GM21576 (cell line): Measurements from ENCODE around the gene SYT11.
"Not testable (repeated sequence)": the region's sequence is repeated elsewhere in the genome, so short reads cannot be mapped to it uniquely, and the experiment has no call there.

Experiments used
- ATAC-seq: cut with Tn5 transposase; IDR thresholded peaks from one replicate; pipeline ENCODE4 v1.9.1; 2021; ENCODE audit warnings: mild to moderate bottlenecking, moderate library complexity; ENCODE audit not compliant: unreplicated experiment

SYT11 gene

DNA sequence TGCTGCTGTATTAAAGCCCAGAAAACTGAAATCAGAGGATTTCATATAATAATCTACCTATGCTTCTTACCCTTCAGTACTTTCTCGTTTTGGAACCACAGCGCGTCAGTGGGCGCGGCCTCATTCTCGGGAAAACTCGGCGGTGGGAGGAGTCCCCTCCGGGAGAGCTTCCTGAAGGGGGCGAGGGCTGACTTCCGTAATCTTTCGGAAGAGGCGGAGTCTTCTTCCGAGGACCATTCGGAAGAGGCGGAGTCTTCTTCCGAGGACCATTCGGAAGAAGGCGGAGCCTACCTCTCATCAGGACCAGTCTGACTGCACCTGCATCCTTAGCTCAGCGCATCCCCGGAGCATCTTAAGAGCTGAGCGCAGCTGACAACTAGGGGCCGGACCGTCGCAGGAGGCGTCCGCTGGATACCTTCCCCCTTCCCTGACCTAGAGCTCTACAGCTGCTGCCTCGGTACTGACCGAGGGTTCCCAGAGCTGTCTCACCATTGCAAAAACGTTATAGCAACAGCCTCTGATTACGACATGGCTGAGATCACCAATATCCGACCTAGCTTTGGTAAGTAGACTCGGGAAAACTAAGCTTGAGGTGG is at the start of gene SYT11:
Gene SYT11, plus strand, starts transcription at position 334 of the 596 bp plus-strand sequence. Its CDS starts 195 bp downstream, at position 529.
- ATAC-seq: peak; percentile 70

DNA sequence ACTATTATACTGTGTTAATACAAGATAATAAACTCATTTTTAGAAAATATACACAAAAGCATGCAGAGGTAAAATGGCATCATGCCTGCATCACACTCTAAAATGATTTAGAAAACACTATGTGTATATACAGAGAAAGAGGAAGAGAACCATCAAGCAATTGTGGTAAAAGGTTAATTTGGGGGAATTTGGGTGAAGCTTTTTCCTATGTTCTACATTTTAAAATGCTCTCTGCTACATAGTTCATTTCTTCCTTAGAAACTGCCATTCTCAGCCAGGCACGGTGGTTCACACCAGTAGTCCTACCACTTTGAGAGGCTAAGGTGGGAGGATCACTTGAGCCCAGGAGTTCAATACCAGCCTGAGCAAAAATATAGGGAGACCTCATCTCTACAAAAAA is 46.5 kb upstream of the SYT11 start:
- ATAC-seq: no peak

DNA sequence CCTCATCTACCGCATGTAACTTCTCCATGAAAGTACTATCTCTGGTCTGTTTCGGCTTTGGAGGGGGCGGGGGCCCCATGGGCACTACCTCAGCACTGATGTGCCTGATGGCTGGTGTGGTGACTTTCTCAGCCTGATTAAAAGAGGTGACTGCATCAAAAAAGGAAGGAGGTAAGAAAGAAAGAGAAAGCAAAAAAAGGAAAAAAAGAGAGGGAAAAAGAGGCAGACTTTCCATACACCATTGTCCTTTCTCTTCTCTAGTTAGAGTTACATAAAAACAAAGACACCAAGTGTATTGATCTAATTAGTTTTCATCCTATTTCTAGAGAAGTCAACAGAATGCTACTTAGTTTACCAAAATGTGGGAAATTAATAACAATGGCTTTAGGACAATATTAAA is 45.7 kb upstream of the SYT11 start:
- ATAC-seq: no peak

DNA sequence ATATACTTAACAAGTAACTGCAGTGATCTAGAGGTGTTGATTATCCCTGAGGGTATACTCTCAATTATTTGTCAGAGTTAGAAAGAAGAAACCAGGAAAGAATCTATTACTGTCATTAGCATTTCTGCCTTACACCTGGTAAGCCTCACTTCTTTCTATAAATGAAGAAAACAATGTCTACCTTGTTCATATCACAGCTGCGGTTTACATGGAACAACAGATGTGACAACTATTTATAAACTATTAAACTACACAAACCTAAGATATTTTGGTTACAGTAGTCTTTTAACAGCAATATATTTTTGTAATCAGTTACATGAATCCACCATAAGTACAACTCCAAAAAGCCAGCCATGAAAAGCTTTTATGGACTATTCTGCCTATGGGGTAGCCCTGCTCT is 43.0 kb upstream of the SYT11 start:
- no peak for ATAC-seq

DNA sequence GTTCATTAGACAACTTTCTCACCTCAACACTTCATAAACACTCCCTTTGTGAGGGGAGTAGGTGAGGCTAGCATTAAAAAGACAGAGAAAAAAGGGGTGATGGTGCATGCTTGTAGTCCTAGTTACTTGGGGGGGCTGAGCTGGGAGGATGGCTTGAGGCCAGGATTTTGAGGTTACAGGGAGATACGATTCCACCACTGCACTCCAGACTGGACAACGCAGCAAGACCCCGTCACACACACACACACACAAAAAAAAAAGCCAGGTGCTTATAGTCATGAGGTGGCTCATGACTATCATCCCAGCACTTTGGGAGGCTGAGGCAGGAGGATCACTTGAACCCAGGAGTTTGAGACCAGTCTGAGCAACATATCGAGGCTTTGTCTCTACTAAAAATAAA is 31.9 kb upstream of the SYT11 start:
- no peak for ATAC-seq

- no peak for ATAC-seq
Observed at GRCh38 chr1:155831279-155831976, 27.9 kb upstream of the SYT11 start.

GRCh38 chr1:155833665-155834295 is 25.6 kb upstream of the SYT11 start:
- no peak for ATAC-seq

DNA sequence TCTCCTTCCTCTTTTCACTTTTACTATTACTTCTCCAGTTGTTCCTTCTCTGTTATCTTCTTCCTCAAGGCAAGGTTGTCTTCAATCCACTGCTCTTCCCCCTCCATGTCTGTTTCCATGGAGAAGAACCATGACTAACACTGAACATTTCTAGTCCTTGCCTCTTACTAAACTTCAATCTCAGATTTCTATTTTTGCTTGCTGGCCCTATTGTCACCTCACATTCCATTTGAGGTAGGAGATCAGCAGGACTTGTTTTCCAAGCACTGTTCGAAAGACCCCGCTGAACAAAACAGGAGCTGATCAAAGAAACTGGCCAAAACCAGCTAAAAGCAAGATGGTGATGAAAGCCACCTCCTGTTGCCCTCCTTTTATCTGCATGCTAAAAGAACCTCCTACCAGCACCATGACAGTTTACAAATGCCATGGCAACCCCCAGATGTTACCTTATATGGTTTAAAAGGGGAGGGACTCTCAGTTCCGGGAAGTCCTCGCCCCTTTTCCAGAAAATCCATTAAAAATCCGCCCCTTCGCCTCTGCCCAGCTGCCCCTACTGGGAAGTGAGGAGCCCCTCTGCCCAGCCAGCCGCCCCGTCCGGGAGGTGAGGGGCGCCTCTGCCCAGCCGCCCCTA is 25.0 kb upstream of the SYT11 start:
- ATAC-seq: no peak

DNA sequence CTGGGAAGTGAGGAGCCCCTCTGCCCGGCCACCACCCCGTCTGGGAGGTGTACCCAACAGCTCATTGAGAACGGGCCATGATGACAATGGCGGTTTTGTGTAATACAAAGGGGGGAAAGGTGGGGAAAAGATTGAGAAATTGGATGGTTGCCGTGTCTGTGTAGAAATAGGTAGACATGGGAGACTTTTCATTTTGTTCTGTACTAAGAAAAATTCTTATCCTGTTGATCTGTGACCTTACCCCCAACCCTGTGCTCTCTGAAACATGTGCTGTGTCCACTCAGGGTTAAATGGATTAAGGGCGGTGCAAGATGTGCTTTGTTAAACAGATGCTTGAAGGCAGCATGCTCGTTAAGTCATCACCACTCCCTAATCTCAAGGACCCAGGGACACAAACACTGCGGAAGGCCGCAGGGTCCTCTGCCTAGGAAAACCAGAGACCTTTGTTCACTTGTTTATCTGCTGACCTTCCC is 24.4 kb upstream of the SYT11 start:
- ATAC-seq: not testable (repeated sequence)

GRCh38 chr1:155835548-155835947 is 23.8 kb upstream of the SYT11 start:
- no peak for ATAC-seq

DNA sequence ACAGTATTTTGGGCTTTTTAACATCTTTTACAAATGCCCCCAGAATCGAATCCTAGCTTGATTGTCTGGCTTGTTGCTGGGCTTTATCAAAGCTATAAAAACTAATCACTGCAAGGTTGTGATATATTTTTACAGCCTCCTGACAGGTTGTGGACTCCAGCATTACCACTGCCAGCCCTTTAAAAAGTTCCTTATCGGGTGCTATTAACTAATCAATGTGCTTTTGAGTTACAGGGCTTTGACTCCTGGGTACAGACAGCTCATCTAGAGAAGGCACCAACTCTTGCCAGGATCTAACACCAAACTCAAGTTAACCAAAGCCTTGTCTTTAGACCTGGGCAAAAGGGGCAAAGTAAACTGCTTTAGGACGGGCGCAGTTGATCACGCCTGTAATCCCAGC is 19.0 kb upstream of the SYT11 start:
- ATAC-seq: no peak

- ATAC-seq: no peak
Observed at GRCh38 chr1:155844860-155845421, 14.4 kb upstream of the SYT11 start.

DNA sequence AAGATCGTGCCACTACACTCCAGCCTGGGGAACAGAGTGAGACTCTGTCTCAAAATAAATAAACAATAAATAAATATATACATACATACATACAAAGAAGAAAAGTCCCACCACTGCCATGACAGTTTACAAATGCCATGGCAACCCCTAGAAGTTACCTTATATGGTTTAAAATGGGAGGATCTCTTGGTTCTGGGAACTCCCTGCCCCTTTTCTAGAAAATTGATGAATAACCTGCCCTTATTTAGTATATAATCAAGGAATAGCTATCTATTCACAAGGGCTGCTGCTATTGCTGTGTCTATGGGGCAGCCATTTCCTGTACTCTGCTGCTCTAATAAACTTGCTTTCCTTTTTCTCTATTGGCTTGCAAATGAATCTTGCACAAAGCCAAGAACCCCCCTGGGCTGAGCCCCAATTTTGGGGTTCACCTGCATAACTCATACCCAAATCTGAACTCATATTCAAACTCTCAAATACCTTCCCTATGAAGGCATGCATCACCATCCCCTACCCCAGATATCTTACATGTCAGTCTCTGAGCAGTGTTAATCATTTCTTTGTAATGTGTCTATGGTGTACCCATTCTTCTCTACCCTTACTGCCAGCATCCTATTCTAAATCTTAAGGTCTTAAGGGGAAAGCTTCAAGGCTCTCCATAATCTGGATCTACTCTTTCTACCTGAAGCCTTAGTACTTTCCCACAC is 11.4 kb upstream of the SYT11 start:
- ATAC-seq: no peak

DNA sequence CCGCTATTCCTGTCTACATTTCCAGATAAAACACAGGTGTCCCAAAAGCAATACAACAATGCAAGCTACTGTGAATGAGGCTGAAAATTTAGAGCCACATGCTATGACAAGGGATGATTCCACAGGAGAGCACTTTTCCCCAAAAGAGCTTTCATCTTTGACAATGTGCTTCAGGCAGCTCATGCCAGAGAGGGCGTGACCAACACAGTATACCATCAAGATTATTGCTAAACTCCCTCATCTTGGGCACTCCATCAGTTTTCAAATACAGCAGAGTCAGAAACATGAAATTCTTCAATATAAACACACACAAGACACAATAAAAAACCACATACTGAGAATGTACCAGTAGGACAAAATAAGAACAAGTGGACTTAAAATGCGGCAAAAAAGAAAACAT is 9.0 kb upstream of the SYT11 start:
- no peak for ATAC-seq

- no peak for ATAC-seq
Observed at GRCh38 chr1:155856257-155856974, 3.0 kb upstream of the SYT11 start.

DNA sequence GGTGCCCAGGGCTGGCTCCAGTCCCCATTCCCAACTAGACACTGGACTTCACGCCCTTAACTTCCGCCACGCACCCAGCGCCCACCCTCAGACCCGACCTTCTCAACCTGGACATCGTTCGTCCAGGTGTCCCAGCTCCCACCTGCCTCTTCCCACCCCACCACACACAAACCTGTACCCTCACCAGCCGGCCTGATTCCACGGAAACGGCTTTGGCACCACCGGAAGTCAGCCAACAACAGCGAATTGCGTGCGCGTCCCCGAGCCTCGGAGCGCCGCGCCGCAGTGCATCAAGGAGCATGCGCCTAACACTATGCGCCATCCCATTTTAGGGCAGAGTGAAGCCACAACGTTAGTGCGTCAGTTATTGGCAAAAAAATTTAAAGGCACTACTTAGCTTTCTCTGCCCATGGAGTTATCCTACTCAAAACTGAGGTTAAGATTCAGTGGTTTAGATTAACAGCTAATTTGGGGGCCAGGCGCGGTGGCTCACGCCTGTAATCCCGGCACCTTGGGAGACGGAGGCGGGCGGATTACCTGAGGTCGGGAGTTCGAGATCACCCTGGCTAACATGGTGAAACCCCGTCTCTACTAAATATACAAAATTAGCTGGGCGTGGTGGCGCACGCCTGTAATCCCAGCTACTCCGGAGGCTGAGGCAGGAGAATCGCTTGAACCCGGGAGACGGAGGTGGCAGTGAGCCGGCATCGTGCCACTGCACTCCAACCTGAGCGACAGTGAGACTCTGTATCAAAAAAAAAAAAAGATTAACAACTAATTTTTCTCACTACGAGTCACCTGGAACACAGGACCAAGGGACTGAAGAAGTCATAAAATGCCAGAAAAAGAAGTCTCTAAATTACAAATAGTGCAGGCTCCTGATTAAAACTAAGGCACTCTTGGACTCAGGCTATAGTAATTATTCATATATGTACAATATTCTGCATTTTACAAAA is 2.1 kb upstream of the SYT11 start, which contains the start of gene GON4L:
Gene GON4L, minus strand, starts transcription at position 240 of the 956 bp plus-strand sequence. CDS start 3,434 bp downstream, outside the sequence.
- peak; percentile 45 for ATAC-seq

- ATAC-seq: peak; percentile 4
Observed at GRCh38 chr1:155858800-155859233, 550 bp upstream of the SYT11 start.
